Measurements from ENCODE around the gene USP5.
"Not testable (repeated sequence)": the region's sequence is repeated elsewhere in the genome, so short reads cannot be mapped to it uniquely, and the experiment has no call there.

The USP5 gene

DNA sequence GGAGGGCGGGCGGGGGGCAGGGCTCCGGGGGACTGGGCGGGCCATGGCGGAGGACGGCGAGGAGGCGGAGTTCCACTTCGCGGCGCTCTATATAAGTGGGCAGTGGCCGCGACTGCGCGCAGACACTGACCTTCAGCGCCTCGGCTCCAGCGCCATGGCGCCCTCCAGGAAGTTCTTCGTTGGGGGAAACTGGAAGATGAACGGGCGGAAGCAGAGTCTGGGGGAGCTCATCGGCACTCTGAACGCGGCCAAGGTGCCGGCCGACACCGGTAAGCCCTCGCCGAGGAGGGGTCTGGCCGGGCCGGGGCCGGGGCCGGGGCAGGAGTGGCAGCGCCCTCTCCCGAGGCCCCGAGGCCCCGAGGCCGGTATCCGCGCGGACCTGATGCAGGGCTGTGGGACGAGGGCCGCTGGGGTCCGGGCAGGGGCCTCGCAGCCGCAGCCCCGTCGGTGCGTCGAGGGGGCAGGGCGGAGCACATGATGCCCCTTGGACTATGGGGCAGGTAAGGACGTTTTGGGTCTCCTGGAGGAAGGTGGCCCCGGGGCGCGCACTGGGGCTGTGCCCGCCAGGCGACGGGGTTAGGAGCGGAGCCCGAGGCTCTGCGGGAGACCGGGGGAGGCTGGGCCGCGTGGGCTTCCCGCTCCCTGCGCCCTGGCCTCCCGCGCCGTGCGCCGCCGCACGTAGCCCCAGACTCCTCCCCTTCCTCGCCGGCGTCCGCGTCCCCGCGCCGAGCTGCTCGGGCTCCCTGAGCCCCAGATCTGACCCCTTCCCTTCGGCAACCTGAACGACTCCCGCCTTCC is 15.7 kb downstream of the USP5 start, which contains the start of gene TPI1:
TPI1 (plus strand) TSS at position 119 of the 798 bp plus-strand sequence; CDS start at position 155, 36 bp downstream.
- TF ChIP-seq ZFX (IDR thresholded peaks at IDR 0.05) = peak; percentile 83
- TF ChIP-seq, protein P1, sequence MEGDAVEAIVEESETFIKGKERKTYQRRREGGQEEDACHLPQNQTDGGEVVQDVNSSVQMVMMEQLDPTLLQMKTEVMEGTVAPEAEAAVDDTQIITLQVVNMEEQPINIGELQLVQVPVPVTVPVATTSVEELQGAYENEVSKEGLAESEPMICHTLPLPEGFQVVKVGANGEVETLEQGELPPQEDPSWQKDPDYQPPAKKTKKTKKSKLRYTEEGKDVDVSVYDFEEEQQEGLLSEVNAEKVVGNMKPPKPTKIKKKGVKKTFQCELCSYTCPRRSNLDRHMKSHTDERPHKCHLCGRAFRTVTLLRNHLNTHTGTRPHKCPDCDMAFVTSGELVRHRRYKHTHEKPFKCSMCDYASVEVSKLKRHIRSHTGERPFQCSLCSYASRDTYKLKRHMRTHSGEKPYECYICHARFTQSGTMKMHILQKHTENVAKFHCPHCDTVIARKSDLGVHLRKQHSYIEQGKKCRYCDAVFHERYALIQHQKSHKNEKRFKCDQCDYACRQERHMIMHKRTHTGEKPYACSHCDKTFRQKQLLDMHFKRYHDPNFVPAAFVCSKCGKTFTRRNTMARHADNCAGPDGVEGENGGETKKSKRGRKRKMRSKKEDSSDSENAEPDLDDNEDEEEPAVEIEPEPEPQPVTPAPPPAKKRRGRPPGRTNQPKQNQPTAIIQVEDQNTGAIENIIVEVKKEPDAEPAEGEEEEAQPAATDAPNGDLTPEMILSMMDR (conservative IDR thresholded peaks at IDR 0.05) = no peak
- peak within 1 kb of the TSS; percentile 100 for H3K27ac ChIP-seq

DNA sequence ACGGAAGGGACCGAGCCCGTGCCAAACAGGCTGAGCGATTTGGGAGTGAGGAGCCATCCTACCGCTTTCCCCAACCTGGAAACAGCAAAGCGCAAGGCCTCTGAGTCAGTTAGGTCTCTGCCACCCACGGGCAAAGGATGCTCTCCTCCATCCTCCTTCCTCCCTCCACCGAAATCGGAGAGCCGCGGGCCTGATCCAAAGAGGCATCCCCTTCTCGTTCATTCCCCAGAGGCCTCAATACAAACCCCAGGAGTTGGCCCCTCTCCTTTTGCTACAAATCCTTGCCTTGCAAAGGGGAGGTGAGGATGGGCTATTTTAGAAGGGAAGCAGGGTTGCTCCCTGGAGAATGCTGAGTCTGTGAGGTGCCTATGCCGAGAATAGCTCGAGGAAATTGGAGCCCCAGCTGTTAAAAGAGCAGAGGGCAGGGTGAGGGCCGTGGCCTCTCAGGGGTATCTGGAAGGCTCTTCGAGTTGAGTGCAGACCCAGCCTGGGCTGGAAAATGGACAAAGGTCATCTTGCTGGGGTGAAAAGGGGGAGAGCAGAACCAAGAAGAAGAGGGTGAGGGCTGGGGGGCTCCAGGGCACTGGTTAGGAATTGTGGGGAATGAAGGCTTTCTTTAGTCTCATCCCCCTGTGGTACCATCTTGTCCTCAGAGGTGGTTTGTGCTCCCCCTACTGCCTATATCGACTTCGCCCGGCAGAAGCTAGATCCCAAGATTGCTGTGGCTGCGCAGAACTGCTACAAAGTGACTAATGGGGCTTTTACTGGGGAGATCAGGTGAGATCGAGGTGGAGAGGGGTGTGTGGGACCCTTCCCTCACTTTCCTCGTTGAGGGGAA is 16.5 kb downstream of the USP5 start:
- peak overlapping the region; percentile 100 for H3K27ac ChIP-seq
- no peak for TF ChIP-seq ZFX (IDR thresholded peaks at IDR 0.05)
- TF ChIP-seq, protein P1 (conservative IDR thresholded peaks at IDR 0.05) = no peak

DNA sequence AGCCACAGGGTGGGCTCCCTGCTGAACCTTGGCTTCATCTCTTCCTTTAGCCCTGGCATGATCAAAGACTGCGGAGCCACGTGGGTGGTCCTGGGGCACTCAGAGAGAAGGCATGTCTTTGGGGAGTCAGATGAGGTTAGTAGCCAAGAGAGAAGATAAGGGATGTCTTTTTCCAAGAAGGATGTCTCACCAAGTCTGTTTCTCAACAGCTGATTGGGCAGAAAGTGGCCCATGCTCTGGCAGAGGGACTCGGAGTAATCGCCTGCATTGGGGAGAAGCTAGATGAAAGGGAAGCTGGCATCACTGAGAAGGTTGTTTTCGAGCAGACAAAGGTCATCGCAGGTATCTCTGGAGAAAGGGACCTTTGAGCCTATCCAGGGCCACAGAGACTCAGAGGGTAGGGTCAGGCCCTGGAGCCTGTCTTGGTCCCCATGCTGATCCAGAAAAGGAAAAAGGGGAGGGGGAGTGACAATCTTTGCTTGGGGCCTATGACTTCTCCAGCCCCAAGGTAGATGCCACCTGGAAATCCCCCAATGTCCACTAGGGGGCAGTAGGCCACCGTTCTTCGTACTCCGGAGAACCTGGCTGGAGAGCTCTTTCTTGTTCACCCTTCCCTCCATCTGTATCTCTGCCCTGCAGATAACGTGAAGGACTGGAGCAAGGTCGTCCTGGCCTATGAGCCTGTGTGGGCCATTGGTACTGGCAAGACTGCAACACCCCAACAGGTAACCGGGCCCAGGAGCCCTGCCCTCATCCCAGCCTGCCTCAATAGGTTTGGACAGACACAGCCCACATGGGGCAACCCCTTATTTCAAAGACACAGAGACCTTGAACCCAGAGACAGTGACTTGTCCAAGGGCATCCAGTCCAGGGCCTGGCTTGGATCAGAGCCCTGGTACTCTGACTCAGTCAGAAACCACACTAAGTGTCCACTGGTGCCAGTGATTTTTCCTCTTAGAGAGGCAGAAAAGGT is 17.4 kb downstream of the USP5 start:
- H3K27ac ChIP-seq = peak overlapping the region; percentile 100
- TF ChIP-seq, protein P1 (conservative IDR thresholded peaks at IDR 0.05) = peak; percentile 96
- no peak for TF ChIP-seq ZFX (IDR thresholded peaks at IDR 0.05)

DNA sequence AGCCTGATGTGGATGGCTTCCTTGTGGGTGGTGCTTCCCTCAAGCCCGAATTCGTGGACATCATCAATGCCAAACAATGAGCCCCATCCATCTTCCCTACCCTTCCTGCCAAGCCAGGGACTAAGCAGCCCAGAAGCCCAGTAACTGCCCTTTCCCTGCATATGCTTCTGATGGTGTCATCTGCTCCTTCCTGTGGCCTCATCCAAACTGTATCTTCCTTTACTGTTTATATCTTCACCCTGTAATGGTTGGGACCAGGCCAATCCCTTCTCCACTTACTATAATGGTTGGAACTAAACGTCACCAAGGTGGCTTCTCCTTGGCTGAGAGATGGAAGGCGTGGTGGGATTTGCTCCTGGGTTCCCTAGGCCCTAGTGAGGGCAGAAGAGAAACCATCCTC is 18.4 kb downstream of the USP5 start:
- H3K27ac ChIP-seq = not testable (repeated sequence)

DNA sequence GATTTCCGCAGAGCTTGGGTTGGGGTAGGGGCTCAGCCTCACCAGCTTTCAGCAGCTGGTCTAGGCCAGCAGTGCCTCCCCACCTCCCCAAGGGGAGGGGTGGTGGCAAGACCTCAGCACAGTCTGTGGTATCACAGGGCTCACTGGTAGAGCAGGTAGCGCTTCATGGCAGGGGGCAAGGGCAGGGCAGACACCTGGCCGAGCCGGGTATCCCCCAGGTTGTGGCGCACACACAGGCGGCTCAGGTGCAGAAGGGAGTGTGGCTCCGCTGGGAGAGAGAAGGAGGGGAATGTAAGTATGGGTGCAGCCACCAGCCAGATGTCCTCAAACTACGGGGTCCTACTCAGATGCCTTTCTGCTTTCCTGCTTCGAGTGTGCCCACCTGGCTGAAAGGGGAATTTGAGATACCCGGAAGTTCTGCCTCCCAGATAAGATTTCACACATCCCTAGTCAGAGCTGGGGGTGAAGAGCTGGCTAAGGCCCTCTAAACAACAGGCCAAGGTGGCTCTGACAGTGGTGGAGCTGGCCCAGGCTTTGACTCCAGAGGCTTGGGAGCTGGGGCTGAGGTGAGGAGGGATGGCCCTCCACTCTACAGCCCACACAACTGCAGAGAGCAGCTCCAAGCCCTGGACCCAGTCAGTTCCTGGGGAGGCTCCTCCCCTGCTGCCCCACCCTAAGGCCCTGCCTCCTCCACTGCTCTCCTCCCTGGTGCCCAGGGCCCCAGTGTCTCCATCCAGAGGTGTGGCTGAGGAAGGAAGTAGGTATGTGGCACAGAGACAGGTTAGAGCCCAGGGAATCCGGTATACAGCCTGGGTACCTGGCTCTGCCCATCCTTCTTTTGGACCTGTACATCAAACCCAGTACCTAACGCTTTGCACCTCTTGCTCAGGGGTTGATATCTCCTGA is 19.4 kb downstream of the USP5 start:
- H3K27ac ChIP-seq = peak overlapping the region; percentile 67
- TF ChIP-seq, protein P1 (conservative IDR thresholded peaks at IDR 0.05) = no peak
- no peak for TF ChIP-seq ZFX (IDR thresholded peaks at IDR 0.05)

DNA sequence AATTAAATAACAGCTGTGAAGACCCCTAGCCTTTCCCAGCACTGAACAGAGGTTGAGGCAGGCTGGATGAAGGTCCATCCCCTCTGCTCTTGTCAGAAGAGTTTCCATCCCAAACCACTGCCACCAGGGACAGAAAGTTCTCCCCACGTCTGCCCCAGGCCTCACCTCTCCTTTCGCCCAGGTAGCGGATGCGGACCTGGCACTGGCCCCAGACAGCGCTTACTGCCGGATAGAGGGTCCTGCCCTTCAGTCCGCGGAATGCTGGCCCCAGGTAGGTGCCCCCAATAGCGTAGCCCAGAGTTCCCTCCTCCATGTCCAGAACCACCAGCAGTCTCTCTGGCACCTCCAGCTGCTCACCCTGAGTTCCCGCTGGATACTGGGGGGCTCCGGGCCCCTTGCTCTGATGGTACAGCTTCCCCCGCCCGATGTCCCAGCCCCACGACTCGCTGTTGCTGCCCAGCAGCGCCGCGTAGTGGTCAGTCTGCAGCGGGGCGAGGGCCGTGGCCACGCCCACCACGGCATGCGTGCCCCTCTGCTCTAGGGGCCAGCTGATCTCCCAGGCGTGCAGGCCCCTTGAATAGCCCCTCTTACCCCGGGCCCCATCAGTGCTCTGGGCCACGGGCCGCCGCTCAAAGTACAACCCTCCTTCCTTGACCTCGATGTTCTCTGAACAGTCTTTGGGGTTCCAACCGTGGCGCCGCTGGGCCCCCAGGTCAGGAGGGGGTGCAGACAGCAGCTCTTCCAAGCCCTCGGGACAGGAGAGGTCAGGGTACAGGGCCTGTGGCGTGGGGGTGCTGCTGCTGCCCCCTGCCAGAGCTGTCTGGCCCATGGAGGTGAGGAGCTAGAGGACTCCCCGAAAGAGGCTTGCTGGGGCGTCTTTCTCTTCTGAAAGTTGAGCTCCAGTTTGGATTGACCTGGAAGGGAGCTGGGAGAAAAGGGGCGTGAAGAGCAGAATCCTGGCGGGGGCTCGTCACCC is 20.4 kb downstream of the USP5 start:
- TF ChIP-seq, protein P1 (conservative IDR thresholded peaks at IDR 0.05) = peak; percentile 100
- no peak for TF ChIP-seq ZFX (IDR thresholded peaks at IDR 0.05)
- H3K27ac ChIP-seq = peak overlapping the region; percentile 67

Measured in C4-2B (cell line).